ENCODE measurements around the gene AQP12B.

DNA sequence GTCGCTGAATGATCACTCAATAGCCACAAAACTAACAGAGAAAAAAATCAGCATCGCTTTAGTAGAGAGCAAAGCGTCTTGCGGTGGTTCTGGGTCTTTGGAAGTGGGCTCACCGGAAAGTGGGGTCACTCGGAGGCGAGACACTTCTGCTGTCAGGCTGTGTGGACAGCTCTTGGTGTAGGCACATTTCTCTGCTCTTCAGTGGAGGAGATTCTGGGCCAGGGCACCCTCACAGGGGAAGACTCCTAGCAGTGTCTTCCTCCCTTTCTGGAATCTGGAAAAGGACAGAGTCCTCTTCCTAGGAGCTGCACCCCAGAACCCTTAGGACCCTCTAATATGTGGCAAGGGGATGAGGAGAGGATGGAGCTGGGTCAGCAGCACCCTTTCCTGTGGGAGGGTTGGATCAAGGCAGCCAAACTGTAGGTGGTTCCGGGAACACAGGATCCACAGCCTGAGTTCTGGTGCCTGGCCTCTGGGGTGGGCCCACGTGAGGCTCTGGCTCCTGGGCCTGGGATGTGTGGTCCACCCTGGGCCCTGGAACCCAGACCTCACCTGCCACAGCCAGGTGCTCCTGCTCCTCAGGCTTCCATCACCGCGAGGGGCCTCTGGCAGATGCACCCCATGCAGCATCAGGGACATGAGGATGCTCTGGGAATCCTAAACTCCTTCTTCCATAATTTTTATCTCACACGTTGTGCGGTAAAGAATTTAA is 32.3 kb downstream of the AQP12B start:
- no peak for TF ChIP-seq TSHZ2 (CRISPR knock-in tag; IDR thresholded peaks at IDR 0.05)
- TF ChIP-seq CREB5 (CRISPR knock-in tag; IDR thresholded peaks at IDR 0.05; ENCODE audit: low read depth) = no peak
- TF ChIP-seq, protein P1, sequence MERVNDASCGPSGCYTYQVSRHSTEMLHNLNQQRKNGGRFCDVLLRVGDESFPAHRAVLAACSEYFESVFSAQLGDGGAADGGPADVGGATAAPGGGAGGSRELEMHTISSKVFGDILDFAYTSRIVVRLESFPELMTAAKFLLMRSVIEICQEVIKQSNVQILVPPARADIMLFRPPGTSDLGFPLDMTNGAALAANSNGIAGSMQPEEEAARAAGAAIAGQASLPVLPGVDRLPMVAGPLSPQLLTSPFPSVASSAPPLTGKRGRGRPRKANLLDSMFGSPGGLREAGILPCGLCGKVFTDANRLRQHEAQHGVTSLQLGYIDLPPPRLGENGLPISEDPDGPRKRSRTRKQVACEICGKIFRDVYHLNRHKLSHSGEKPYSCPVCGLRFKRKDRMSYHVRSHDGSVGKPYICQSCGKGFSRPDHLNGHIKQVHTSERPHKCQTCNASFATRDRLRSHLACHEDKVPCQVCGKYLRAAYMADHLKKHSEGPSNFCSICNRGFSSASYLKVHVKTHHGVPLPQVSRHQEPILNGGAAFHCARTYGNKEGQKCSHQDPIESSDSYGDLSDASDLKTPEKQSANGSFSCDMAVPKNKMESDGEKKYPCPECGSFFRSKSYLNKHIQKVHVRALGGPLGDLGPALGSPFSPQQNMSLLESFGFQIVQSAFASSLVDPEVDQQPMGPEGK (CRISPR knock-in tag; IDR thresholded peaks at IDR 0.05; ENCODE audit: borderline replicate concordance) = no peak
- no peak for TF ChIP-seq ZC3H10 (CRISPR knock-in tag; IDR thresholded peaks at IDR 0.05)
- TF ChIP-seq ZFP30 (CRISPR knock-in tag; IDR thresholded peaks at IDR 0.05) = no peak
- no peak for TF ChIP-seq ESRRG (CRISPR knock-in tag; IDR thresholded peaks at IDR 0.05)
- TF ChIP-seq PPARA (CRISPR knock-in tag; IDR thresholded peaks at IDR 0.05; ENCODE audit: borderline replicate concordance) = no peak
- TF ChIP-seq ARNTL (CRISPR knock-in tag; IDR thresholded peaks at IDR 0.05; ENCODE audit: borderline replicate concordance, low read depth) = no peak
- TF ChIP-seq ZNF565 (CRISPR knock-in tag; conservative IDR thresholded peaks at IDR 0.05; ENCODE audit: low read depth) = no peak
- TF ChIP-seq RARB (CRISPR knock-in tag; IDR thresholded peaks at IDR 0.05) = no peak
- no peak for TF ChIP-seq GLIS3 (CRISPR knock-in tag; IDR thresholded peaks at IDR 0.05)

All from SK-N-SH treated with all-trans-retinoic acid at 6 μM for 48 hours (cell line).